8988T (cell line): ENCODE data around the gene PET100.

Source experiments
- DNase-seq: peaks from one replicate; pipeline ENCODE4 v3.0.0; 2011

PET100 gene

DNA sequence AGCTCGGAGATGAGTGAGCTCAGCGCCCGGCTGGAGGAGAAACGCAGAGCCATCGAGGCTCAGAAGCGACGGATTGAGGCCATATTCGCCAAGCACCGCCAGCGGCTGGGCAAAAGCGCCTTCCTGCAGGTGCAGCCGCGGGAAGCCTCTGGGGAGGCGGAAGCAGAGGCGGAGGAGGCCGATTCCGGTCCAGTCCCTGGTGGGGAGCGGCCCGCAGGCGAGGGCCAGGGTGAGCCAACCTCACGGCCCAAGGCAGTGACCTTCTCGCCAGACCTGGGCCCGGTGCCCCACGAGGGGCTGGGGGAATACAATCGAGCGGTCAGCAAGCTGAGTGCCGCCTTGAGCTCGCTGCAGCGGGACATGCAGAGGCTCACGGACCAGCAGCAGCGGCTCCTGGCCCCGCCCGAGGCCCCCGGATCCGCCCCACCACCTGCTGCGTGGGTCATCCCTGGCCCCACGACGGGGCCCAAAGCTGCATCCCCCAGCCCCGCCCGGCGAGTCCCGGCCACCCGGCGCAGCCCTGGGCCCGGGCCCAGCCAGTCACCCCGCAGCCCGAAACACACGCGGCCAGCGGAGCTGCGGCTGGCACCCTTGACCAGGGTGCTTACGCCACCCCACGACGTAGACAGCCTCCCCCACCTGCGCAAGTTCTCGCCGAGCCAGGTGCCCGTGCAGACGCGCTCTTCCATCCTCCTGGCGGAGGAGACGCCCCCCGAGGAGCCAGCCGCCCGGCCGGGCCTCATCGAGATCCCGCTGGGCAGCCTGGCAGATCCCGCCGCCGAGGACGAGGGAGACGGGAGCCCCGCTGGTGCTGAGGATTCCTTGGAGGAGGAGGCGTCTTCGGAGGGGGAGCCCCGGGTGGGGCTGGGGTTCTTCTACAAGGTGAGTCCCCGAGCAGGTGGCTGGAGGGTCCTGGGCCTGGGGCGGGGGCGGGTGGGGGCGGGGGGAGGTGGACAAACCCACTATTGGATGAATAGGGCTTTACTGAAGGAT is 17.0 kb upstream of the PET100 start:
- DNase-seq: no peak

DNA sequence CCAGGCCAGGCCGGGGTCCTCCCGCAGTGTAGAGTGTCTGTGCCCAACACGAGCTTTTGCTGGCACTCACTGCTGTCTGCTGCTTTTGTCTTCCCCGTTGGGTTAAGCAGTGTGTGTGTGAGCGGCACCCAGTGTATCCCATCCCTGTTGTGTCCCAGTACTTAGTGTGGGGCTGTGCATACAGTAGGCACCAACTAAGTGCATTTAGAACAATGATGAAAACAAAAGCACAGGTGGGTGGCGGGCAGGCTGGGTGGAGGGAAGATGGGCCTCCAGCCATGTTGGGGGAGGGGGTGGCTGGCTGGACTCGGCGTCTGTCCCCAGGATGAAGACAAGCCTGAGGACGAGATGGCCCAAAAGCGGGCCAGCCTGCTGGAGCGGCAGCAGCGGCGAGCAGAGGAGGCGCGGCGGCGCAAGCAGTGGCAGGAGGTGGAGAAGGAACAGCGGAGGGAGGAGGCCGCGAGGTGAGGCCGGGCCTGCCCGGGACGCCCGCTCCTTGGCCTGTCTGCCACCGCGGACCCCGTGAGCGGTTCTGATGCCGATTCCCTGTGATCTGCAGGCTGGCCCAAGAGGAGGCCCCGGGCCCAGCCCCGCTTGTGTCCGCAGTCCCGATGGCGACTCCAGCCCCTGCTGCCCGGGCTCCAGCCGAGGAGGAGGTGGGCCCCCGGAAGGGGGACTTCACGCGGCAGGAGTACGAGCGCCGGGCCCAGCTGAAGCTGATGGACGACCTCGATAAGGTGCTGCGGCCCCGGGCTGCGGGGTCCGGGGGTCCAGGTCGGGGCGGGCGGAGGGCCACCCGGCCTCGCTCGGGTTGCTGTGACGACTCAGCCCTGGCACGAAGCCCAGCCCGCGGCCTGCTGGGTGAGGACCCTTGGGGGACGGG is 14.5 kb upstream of the PET100 start:
- no peak for DNase-seq

DNA sequence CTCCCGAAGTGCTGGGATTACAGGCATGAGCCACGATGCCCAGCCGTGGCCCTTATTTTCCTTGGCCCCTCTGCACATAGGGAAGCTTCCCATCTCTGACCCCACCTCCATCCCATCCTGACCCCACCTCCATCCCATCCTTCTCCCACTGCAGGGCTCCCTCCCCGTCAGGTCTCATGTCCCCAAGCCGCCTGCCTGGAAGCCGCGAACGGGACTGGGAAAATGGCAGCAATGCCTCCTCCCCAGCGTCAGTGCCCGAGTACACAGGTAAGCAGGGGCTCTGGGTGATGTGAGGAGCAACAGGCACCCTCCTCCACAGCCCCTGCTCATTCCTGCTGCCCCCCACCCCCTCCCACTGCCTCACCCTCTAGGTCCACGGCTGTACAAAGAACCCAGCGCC is 12.4 kb upstream of the PET100 start:
- no peak for DNase-seq

DNA sequence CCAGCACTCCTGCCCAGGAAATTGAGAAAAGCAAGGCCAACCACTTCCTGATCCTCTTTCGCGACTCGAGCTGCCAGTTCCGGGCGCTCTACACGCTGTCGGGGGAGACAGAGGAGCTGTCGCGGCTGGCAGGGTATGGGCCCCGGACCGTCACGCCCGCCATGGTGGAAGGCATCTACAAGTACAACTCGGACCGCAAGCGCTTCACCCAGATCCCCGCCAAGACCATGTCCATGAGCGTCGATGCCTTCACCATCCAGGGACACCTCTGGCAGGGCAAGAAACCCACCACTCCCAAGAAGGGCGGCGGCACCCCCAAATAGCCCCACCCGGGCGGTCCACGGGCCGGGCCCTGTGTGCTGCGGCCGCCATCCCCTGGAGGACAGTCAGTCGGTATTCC is 11.9 kb upstream of the PET100 start:
- DNase-seq: no peak

DNA sequence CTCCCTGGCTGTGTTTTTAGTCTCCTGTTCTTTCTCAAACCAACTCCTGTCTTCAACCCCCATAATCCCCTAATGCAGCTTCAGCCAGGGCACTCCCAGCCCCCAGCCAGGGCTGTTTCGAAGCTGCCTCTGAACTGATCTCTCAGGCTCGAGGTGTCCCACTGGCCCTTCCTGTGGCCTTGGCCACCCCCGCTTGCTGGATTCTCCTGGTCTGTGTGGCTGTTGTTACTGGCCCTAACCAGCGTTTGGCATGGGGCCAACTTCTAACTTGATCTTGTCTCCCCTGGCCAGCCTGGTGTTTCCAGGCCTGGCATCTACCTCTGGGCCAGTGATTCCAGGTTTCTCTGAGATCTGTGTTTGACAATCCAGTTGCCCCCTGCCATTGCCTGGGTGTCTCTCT is 11.2 kb upstream of the PET100 start:
- no peak for DNase-seq

DNA sequence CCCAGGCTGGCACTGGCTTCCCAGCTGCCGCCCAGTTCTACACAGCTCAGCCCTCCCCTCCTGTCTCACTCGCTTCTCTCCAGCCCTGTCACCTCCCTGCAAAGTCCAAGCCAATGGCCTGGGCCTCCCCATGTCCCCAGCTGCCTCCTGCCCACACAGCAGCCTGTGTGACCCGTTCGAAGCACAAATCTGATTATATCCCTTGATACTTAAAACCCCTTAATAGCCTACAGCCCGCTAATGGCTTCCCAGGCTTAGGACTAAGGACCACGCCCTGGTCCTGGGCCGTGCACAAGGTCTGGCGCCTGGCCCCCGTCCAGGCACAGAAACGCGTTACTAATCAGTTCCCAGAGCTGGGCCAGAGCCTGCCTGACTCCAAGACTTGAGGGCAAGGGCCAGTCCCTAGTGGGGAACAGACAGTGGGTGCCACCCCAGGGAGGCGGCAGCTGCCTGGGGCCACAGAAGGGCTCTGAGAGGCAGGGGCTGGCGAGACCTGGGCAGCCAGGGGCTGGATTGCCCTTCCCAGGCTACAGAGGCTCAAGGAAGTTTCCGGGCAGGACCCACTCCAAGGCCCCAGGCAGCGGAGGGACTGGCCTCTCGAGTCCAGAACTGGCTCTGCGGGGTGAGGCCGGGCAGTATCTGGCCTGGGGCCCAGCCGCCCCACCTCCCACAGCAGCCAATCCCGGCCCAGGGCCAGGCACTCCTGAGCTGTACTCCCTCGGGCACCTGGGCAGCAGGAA is 10.7 kb upstream of the PET100 start:
- DNase-seq: no peak

DNA sequence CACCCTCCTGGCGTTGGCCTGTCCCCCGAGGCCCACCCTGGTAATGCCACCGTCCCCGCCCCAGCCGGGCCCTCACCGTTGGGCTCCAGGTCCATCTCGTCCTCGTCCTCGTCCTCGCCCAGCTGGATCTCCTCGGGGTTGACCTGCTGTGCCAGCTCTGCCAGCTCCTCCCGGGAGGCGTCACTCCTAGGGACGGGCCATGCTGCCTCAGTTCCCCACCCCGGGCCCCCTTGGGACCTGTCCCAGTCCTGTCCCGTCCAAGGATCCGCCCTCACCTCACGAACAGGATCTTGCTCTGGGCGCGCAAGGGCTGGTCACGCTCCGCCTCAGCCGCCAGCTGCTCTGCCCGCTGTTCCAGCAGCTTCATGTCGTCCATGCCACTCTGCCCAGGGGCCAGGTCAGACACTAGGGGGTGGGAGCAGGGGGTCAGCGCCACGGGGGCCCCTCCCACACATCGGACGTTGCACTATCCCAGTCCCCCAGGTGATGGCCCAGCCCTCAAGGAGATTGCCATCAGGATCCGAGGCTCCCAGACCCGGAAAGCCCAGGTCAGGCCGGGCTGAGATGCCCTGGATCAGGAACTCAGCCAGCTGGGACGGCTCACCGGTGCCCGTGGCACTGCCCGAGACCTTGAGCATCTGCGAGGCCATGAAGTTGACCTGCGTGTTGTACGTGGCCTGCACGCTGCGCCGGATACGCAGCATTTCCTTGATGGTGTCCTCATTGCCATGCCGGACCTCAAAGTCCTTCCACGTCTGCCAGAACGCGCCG is 9.7 kb upstream of the PET100 start:
- DNase-seq: no peak

DNA sequence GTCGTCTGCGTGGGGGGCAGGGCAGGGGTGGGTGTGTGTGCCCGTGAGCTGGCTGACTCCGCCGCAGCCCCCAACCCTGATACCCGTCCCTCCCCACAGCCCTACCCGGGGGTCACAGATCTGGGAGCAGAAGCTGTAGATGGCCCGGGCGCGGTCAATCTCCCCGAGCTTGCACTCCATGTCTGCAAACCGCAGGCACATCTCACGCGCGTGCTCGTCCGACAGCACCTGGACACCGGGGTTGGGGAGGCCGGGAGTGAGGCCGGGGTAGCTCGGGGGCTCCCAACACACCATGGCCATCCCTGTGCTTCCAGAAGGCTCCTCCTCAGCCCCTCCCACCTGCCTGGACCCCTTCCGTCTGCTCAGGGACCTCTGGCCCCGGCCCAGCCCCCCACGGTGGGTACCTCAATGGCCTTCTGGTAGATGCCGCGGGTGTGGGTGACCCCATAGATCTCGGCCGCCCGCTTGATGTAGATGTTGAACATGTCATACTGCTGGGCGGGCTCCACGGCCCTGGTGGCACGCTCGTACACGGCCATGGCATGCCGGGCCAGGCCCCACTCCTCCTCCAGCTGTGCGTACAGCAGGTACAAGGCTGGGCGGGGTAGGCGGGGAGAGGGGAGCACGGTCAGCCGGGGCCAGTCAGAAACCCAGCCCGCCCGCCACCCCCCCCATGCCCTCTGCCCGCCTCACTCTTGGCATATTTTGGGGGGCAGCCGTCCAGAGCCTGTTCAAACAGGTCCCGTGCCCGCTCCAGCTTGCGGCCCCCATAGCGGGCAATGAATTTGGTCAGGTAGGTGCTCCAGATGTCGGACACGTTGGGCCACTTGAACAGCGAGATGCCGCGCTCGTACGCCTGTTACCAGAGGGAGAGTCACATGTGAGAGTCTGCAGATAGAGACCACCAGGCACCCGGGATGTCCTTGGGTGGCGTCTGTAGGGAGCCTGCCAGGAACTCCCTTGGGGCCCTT is 8.9 kb upstream of the PET100 start:
- DNase-seq: no peak

DNA sequence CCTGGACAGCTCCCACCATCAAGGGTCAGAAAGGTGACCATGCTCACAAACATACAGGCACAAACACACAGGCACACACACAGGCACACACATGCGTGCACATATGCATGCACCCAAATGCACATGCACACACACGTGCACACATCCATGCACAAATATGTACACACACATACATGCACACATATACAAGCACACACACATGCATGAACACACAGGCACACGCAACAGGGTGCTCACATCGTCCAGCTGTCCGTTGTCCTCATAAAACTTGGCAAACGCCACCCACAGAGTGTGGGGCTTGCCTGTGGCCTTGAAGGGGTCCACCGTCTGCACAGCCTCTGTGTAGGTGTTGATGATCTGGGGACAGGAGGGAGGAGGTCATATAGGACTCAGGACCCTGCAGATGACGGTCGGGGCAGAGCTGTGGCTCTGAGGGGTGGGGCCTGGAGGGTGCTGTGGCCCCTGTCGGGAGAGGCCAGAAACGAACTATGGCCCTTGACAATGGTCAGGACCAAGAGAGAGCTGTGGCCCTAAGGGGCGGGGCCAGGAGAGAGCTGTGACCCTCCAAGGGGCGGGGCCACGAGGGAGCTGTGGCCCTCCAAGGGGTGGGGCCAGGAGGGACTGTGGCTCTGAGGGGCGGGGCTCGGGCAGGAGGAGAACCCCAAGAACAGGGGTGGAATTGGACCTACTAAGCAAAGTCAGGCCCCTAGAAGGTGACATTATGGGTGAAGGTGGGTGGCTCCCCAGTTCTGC is 6.5 kb upstream of the PET100 start:
- DNase-seq: no peak

DNA sequence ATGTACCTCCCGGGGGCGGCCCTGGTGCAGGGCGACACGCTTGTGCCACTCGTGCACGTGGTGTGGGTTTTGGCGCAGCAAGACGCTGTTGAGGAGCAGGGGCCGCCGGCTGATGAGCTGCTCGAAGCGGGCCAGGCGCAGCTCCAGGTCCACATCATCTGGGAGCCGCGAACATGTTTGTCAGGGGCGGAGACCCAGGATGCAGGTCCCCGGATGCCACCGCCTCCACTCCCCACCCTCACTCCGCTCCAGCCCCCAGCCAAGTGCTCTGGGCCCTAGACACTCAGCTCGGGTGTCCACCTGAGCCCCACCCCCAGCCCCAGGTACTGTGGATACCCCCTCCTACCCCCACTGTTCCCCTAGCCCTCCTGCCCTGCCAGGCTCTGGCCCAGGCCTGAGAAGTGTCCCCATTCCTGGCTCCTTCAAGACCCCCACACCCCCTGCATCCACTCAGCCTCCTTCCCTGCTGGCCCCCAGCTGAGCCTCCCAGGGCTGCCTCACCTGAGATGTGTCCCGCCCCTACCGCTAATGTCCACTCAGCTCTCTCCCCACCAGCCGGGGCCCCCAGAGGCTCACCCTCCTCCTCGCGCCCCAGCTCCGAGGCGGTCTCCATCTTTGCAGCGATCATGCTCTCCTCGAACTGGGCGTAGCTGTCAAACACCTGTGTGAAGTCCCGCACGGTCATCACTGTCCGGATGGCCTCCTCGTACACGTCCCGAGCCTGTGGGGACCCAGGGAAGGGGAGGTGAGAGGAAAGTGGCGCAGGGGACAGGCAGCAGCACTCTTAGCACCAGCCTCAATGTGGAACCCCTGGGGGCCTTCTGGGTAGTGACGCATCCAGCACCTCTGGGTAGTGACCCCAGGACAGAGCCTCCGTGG is 5.6 kb upstream of the PET100 start:
- no peak for DNase-seq

DNA sequence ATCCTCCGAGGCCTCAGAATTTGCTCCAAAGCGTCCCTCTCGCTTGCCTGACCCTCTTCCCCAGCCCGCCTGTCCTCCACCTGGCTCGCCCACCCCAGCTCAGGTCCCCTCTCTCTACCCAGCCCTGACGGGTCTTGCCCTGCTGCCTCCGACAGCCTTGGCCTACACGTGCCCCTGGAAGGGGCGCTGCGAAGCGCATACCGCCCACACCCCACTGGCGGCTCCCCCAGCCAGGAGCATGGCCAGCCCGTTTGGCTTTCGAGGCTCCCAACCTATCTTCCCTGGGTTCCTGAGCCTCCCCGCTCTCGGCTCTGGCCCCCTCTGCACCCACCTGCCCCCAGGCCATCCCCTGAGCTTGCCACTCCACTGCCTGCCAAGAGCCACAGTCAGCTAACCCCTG is 4.8 kb upstream of the PET100 start:
- DNase-seq: no peak

DNA sequence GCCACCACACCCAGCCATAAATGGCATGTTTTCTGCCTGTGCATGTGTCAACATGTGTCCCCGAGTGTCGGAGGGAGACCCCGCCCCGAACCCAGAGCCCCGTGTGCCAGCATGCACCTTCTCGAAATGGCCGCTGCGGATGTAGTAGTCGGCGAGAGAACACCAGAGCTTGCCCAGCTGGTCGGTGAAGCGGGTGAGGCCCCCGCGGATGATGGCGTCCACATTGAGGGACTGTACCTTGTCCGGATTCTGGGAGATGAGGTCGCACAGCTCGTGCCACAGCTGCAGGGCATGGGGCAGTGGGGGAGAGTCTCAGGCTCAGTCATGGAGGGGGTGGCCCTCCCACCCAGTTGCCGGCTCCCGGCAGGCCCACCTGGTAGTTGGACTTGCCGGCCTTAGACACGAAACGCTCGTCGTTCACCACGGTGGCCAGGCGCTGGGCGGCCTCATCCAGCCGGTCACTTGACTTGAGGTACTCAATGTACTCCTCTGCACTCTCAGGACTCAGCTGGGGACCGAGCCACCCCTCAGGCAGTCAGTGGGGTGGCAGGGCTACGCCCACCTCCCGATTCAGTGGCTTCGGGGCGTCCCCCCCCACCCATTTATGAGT is 3.7 kb upstream of the PET100 start:
- no peak for DNase-seq

DNA sequence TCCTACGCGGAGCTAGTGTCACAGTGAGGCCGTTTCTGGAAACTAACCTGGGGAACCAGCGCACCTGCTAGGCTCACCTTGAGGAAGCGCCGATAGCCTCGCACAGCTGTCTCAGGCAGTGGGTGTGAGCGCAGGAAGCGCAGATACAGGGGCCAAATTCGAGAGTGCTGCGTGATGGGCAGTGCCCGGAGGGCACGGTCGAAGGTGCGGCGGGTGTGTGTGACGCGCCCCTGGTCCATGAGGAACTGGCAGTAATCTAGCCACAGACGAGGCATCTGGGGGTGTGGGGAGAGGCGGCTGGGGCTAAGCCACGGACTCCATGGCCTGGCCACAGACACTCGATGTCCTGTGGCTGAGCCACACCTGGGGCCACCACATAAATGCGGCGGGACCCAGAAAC is 2.4 kb upstream of the PET100 start:
- DNase-seq: no peak

DNA sequence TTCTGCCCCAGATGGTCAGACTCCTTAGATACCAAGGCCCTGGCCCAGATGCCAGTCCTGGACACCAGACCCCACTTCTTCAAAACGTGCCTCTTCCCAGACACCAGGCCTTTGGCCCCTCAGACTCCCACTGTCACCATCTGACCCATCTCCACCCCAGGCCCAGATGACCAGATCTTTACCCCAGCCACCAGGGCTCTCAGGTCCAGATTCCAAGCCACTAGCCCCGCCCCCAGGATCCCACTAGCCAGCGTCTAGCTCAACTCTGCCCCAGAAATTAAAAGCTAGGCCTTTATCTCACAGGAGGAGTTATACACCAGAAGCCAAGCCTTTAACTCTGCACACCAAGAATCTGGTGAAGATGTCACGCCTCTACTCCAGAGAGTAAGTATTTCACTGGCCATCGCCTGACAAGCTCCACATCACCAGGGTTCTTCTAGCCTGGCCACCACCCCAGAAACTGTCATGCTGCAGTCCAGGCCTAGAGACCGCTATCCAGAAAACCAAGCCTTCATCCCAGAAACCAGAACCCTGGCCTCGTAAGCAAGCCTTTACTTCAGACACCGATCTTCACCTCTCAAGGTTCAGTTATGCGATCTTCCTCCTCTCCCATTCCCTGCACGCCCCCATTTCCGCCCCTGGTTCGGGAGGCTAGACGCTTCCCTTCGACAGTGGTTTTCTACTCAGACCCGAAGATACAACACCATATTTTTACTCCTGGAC is 843 bp upstream of the PET100 start:
- no peak for DNase-seq

DNA sequence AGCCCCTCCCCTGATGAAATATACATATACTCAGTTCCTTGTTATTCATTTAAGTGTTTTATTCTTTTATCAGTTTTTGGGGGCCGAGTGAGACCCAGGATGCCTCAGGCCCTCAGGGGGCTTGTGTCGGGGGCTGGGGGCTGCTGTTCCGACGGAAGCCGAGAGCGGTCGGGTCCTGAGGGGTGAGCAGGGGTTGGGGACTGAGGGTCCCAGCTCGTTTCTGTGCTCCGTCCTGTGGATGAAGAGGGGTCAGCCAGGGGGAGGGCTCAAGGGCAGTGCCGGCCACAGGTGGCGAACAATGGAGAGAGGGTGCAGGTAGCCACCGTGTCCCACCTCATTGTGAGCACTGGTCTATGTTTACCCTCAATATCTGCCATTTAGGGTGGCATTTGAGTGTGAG is 2.0 kb downstream of the PET100 start:
- no peak for DNase-seq

DNA sequence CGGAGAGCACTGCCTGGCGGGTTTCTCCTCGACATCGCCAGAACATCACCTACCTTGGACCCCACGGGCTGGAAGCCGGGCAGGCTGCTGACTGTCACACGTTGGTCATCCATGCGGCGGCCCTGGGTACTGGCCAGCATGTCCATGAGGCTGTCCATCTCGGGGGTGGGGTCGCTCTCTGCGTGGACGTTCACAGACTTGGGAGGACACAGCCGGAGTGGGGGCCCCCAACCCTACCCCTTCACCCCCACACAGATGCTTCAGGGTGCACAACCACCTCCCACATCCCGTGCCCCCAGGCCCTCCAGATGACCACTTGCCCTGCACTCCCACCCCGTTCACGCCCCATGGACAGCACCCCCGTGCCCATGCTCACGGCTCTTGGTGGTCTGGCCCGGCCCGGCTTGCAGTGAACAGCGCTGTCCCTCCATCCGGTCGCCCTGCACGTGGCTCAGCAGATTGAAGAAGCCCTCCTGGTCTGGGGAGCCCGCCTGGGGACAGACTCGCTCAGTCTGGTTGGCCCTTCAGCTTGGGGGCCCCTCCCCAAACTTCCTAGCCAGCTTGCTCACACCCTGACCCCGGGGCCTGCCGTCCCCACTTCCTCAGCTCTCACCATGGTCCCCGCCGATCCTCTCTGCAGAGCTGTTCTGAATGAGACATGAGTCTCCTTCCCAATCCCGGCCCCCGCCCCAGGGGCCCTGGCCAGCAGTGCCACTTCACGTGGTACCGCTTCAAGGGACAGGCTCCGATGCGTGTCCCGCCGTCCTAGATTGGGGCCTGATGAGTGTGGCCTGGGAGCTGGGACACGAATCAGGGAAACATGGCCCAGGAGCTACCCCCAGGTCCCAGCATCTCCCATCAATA is 3.0 kb downstream of the PET100 start:
- no peak for DNase-seq

DNA sequence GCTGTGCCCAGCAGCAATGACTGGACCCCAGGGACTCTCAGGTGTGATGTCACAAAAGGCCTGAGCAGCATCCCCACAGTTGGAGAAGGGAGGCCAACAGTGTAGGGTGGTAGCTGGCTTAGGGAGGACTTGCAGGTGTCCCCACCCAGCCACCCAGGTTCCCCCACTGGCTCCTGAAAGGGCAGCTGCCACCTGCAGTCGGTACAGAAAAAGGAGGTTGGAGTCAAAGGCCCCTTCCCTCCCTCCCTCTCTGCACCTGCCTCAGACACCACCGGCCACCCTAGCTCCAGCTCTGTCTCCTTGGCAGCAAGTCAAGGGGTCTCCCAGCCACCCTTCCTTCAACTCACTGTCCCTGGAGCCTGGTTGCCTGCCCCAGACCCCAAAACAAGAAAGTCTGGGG is 4.1 kb downstream of the PET100 start, which contains the start of gene PCP2:
Gene PCP2, minus strand, starts transcription at position 22 of the 400 bp plus-strand sequence. CDS start 262 bp downstream, outside the sequence.
- DNase-seq: no peak
